ENCODE results near the gene PORCN.

The PORCN gene

DNA sequence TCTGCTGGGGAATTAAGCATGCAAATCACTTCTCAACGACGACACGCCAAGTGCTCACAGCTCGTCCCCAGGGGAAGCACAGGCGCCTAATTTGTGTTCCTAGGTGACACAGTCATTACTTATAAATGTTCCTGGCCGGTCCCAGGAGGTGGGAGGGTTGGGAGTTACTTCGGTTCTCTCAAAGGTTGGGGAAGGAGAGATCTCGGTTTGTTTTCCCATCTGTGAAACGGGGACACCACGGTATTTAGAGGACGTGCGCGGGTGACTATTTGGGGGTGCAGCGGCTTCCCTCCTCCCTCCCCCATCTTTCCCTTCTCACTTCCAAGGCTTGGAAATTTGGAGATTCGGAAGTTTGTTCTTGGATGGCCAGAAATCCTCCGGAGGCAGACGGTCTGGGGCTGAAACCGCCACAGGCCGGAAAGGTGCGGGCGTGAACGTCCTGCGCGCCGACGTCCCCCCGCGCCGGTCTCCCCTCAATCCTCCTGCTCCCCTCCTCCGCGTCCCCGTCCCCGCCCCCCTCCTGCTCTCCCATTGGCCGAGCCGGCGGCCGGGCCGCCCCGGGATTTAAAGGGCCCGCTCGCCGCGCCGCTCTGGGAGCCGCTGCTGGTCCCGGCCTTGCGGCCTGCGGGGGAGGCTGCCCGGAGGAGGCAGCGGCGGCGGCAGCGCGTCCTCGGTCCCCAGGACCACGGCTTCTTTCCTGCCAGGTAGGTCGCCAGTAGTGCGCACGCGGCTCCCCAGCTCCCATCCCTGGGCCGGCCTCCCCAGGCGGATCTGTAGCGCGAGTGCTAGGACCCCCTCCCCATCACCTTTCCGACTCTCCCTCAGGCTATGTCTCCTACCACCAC, at the start of gene PORCN:
PORCN (plus strand) TSS at position 593 of the 845 bp plus-strand sequence. CDS start 829 bp downstream, outside the sequence.
- DNase-seq (ENCODE audit: low read depth): no peak

- DNase-seq (ENCODE audit: low read depth): no peak
Observed at GRCh38 chrX:48459483-48459882, 49.3 kb upstream of the PORCN start.

- DNase-seq (ENCODE audit: low read depth): no peak
Observed at GRCh38 chrX:48460031-48460430, 48.8 kb upstream of the PORCN start.

- DNase-seq (ENCODE audit: low read depth): no peak
Observed at GRCh38 chrX:48460606-48461005, 48.2 kb upstream of the PORCN start.

- no peak for DNase-seq (ENCODE audit: low read depth)
Observed at GRCh38 chrX:48461830-48462229, 47.0 kb upstream of the PORCN start.

GRCh38 chrX:48465336-48465933, 43.4 kb upstream of the PORCN start:
- peak; percentile 75 for DNase-seq (ENCODE audit: low read depth)

DNA sequence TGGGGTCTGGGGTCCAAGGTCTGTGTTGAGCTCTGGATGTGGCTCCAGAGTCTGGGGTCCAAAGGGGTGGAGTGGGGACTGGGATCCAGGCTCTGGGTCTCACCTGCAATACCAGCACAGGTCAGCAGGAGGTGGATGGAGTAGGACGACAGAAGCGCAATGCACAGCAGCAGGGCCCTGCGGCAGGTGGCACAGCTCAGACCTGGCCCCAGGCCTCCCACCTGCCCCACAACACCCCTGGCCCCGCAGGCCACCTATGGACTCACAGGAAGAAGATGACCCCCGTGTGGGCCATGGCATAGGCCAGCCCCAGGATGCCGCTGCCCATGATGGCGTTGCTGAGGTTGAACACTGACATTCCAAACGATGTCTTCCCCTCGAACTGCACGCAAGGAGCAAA, 42.1 kb upstream of the PORCN start:
- DNase-seq (ENCODE audit: low read depth): no peak

DNA sequence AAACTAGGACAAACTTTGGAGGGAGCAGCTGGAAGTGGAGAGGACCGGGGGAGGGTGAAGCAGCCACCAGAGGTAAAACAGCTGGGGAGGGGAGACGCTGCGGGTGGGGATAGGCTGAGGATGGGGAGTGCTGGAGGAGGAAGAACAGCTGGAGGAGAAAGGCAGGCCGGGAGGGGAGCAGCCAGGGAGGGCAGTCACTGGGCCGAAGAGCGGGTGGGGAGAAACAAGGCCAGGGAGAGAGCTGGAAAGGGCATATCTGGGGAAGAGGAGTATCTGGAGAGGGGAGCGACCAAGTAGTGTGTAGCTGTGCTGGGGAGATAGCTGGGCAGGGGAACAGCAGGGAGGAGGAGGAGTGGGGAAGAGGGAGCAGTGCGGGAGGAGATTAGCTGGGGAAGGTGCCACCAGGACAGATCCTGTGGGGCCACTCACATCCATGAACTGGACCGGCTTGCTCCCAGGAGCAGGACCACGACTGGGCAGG, 41.5 kb upstream of the PORCN start:
- DNase-seq (ENCODE audit: low read depth): no peak

DNA sequence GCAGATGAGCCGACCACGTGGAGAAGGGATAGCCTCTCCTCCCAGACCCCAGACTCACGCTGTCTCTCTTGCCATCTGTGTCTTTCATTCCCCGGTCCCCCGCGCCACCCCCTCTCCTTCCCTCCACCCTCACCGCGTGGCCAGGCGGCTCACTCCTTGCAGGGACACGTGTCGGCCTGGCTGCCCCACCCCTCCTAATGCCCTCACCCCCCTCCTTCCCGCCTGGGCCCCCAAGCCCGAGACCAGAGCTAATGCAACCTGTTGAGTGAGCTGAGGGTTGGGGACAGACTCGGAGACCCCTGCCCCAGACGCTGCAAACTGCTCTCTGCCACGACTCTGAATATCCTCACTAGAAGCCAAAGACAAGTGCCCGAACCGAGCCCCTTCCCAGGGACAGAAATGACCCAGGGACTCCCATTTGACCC, 40.5 kb upstream of the PORCN start:
- no peak for DNase-seq (ENCODE audit: low read depth)

- DNase-seq (ENCODE audit: low read depth): no peak
Observed at GRCh38 chrX:48468693-48469691, 39.8 kb upstream of the PORCN start.

- no peak for DNase-seq (ENCODE audit: low read depth)
Observed at GRCh38 chrX:48470110-48470832, 38.5 kb upstream of the PORCN start, which contains the start of gene SLC38A5. Gene SLC38A5, minus strand, starts transcription at chrX:48470260. Its CDS starts 2,336 bp downstream, at chrX:48467924.

DNA sequence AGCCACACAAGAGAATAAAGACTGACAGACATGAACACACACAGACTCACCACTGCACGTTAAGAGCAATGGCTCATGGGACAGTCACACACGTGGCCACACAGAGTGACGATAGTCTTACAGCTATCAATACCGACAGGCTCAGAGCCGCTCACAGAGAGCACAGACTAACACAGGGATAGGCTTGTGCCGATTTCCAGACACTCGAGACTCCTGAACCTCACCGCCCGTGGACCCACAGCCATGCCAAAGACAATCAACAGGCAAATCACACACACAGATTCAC, 38.0 kb upstream of the PORCN start:
- DNase-seq (ENCODE audit: low read depth): no peak

DNA sequence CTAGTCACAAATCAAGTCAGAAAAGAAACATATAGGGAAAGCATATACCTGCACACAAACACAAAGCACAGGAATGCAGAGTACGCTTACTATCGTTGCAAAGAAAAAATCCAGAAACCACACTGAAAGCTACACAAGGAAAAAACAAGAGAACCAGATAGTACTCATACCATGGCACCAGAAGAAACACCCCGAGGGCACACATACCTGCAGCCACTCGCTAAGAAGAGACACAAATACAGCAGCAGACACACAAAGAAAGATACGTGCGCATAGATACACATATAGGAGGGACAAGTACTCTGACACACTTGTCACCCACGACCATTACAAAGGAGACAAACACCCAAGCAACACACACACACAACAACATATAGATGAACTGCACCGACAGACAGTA, 37.3 kb upstream of the PORCN start:
- DNase-seq (ENCODE audit: low read depth): no peak

DNA sequence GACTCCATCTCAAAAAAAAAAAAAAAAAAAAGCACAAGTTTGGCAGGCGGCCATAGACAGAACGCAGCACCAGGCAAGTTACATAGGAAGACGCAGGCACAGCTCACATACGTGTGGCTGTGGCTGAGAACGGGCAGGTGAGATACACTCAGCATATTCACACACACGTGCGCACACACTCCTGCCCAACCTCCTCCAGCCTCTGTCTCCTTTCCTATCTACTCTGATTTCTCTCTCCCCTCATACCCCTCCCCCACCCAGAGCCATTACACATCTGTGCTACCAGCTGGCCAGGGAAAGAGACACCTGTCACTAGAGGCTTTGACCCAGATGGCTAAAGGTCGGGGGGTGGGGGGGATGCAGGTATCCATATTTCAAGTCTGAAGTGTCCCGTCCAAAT, 36.6 kb upstream of the PORCN start:
- no peak for DNase-seq (ENCODE audit: low read depth)

GRCh38 chrX:48472851-48473703, 35.7 kb upstream of the PORCN start:
- no peak for DNase-seq (ENCODE audit: low read depth)

GRCh38 chrX:48473704-48473990, 35.1 kb upstream of the PORCN start:
- no peak for DNase-seq (ENCODE audit: low read depth)

DNA sequence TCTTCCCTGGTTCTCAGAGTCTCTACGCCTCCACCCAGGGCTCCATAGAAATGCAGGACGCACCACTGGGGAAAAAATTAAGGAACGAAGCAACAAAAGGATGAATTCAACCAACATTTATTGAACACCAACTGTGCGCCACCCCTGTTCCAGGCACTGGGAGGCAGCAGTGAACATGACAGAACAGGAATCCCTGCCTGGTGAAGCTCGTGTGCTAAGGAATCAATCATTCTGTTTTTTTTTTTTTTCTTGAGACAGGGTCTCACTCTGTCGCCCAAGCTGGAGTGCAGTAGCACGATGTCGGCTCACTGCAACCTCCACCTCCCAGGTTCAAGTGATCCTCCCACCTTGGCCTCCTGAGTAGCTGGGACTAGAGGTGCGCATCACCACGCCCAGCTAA, 34.7 kb upstream of the PORCN start:
- DNase-seq (ENCODE audit: low read depth): no peak

- no peak for DNase-seq (ENCODE audit: low read depth)
Observed at GRCh38 chrX:48474581-48474980, 34.2 kb upstream of the PORCN start.

GRCh38 chrX:48475296-48475695, 33.5 kb upstream of the PORCN start:
- no peak for DNase-seq (ENCODE audit: low read depth)

DNA sequence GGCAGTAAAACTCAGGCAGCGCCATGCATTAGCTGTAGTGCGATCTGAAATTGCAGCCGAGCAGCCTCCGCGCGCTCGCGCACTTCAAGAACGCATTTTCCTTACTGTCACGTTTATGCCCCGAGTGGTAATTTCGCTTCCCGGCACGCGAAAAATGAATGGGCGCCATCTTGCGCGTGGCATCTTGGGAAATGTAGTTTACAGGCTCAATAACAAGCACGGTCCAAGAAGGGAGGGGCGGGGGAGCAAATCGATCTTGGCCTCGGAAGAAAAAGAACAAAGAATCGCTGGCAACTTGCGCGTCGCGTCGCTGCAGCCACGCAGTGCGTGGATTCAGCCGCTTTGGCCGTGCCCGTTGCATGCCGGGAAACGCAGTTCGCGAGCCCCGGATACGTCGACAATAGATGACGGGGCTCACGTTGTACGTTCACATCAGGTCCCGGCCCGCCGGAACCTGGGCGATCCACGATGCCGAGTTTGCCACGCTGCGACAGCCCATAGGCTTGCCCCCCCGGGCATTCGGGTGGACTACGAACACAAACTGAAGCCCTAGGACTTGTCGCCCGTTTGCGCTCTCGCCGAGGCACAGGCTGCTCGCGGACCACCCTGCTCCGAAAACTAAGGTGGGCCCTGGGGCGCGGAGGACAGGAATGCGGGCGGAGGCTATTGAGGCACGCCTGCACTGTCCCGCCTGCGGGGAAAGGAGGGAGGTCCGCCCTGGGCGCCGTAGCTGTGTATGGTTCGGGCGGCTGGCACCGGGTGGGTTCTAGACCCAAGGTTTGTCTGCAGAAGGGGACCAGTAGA, 32.8 kb upstream of the PORCN start, which contains the start of gene FTSJ1:
FTSJ1 (plus strand) TSS at position 426 of the 804 bp plus-strand sequence. CDS start 1,849 bp downstream, outside the sequence.
- DNase-seq (ENCODE audit: low read depth): peak; percentile 88

All from stromal cell of bone marrow (primary cell).